Measurements from ENCODE around the gene UGT8. TPM values are rescaled to one million over a fixed set of nuclear protein-coding genes. Genes with fewer than 3 reads are reported as not detected.

The UGT8 gene
- total RNA-seq, 2 donors from 2014 or later = 0.50 to 0.62 TPM

DNA sequence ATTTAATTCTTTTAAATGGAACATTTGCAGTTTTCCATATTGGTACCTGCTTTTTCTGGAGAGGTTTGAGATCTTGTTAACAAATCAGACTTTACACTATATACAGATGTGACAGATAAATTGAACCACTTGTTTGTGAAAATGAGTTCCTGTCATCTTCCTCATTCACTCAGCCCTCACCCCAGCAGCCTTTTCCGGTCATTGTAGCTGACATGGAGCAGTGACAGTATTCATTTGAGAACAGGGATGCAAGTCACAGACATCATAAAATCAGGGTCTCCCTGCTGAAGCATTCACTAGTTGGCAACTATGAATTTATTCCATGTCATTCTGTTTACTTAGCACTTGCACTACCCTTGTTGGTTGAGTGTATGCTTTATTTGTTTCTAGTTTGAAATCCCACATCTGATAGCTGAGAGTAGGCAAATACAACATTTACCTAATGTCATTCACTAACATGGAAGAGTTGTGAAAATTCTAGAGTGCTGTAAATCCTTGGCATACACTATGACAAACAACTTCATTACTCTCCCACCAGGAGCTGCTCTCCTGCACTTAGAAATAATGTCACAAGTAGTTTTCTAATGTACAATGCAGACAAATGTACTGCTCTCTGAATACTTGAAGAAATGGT lies 78.9 kb downstream of the UGT8 start:
- Mint-ChIP-seq H3K4me3 (no peak overlapping the region), H3K36me3 (ENCODE audit: low read depth) (no peaks in the 10 kb centered on the region), H3K27ac (no peak overlapping the region), H3K27me3 (peaks cover 20% of the 10 kb centered on the region), H3K4me1 (peaks cover 2% of the 10 kb centered on the region)
- DNase-seq (no peak), ATAC-seq (no peak)
- H3K9me3 ChIP-seq (ENCODE audit: control insufficient read depth, low read length, poor library complexity, severe bottlenecking) = no peaks in the 10 kb centered on the region

DNA sequence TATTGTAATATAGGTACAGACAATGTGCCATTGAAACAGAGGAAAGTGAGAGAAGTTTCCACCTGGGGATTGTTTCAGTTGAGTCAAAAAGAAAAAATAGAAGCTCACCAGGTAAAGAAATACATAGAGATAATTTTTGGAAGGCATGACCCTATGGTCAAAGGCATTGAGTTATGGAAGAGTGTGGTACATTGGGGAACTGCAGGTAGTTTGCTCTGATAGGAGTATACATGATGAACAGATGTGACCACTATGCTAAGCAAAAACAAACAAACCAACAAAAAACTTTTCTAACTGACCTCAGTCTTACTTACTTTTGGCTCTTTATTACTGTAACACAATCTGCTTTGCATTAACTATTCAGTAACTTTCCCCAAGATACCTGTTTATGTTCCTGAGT lies 85.9 kb downstream of the UGT8 start:
- H3K9me3 ChIP-seq (ENCODE audit: control insufficient read depth, low read length, poor library complexity, severe bottlenecking) = no peaks in the 10 kb centered on the region
- no peak overlapping the region for H3K4me3 Mint-ChIP-seq
- peaks cover 49% of the 10 kb centered on the region for H3K27me3 Mint-ChIP-seq
- H3K4me1 Mint-ChIP-seq = no peaks in the 10 kb centered on the region
- H3K36me3 Mint-ChIP-seq (ENCODE audit: low read depth) = peaks cover 2% of the 10 kb centered on the region
- no peak overlapping the region for H3K27ac Mint-ChIP-seq
- ATAC-seq = no peak
- no peak for DNase-seq

DNA sequence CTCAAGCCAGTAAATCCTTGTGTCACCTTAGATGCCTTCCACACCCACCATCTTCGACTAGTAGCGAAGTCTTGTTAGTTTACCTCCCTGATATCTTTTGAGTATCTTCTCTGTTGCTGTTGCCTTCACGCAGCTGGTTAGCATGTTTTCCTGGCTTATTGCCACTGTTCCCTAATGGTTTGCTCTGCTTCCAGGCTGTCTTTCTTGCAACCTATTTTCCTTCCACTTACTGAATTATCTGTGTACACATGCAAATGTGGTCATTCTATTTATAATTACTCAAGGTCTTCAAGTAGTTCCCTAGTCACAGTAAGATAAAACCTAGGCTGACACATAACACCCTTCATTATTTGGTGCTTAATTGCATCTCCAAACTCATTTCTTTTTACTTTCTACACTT lies 89.5 kb downstream of the UGT8 start:
- Mint-ChIP-seq H3K4me1 (peaks cover 10% of the 10 kb centered on the region), H3K36me3 (ENCODE audit: low read depth) (peaks cover 5% of the 10 kb centered on the region), H3K4me3 (no peak overlapping the region), H3K27ac (no peak overlapping the region), H3K27me3 (peaks cover 54% of the 10 kb centered on the region)
- DNase-seq (no peak), ATAC-seq (no peak)
- no peaks in the 10 kb centered on the region for H3K9me3 ChIP-seq (ENCODE audit: control insufficient read depth, low read length, poor library complexity, severe bottlenecking)

DNA sequence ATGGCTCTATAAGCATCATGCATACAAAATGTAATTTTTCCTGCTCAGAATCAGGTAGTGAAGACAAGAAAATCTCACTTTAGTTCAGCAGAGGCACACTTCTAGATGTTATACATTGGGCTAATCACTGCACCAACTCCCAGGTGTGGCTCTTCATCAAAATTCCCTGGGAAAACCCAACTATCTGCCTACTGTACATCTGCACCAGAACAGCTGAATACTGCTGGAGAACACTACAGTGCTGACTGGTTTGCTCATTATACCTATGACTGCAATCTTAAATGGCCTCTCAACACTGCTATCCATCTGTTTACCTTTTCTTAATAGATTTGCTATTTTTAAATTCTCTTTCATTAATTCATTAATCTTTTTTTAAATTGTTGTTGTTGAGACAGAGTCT lies 92.0 kb downstream of the UGT8 start:
- ATAC-seq = no peak
- H3K36me3 Mint-ChIP-seq (ENCODE audit: low read depth) = peaks cover 5% of the 10 kb centered on the region
- H3K9me3 ChIP-seq (ENCODE audit: control insufficient read depth, low read length, poor library complexity, severe bottlenecking) = no peaks in the 10 kb centered on the region
- H3K27me3 Mint-ChIP-seq = peaks cover 47% of the 10 kb centered on the region
- DNase-seq = no peak
- H3K4me1 Mint-ChIP-seq = peaks cover 12% of the 10 kb centered on the region
- H3K27ac Mint-ChIP-seq = no peak overlapping the region
- no peak overlapping the region for H3K4me3 Mint-ChIP-seq

DNA sequence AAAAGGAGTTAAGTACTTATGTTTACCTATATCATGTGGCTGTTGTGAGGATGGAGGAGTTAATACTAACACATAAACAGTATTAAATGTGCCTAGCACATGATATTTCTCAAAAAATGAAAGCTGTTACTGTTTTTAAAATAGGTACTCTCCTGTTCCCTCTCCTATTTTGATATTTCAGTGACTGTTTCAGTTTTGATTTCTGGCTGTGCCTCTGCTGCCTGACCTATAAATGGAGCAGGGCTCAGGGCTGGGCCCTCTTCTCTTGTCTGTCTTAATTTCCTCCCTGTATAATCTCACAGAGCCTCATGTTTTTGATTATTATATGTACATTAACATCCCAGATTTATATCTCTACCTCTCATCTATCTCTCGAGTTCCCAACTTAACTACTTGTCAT lies 93.3 kb downstream of the UGT8 start:
- peaks cover 5% of the 10 kb centered on the region for H3K36me3 Mint-ChIP-seq (ENCODE audit: low read depth)
- no peak overlapping the region for H3K4me3 Mint-ChIP-seq
- DNase-seq = no peak
- H3K4me1 Mint-ChIP-seq = peaks cover 12% of the 10 kb centered on the region
- ATAC-seq = no peak
- H3K27me3 Mint-ChIP-seq = peaks cover 46% of the 10 kb centered on the region
- peak overlapping the region; percentile 77 for H3K27ac Mint-ChIP-seq
- H3K9me3 ChIP-seq (ENCODE audit: control insufficient read depth, low read length, poor library complexity, severe bottlenecking) = no peaks in the 10 kb centered on the region

DNA sequence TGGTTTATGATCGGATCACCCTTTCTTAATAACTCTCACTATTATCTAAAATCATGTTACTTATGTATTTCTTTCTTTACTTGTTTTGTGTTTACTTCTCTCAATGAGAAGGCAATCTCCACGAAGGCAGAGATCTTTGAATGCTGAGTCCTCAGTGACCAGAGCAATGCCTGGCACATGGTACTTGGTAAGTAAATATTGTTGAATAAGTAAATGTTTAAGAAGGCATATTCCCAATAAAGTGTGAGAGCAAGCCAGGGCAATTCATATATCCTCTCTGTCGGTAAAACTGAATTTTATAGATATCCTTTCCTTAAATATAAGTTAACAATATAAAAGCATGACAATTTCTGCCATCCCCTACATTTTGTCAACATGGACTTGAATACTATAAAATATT lies 94.4 kb downstream of the UGT8 start:
- H3K27ac Mint-ChIP-seq = peak overlapping the region; percentile 77
- ATAC-seq = no peak

DNA sequence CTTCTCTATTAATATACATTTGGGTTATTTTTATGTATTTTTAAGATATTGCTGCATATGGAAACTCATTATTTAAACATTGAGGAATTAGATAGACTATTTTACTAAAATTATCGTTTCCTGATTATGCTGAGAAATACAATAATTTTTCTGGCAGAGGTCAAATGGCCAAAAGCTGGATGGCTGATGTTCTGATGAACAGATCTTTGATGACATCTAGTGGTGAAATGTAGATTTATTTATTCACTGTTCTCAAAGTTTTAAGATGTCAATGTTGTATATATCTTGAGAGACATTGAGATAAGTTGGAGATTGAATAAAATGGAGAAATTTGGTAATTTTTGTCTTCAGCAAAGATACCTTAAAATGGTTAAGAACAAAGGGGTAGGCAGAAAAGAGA lies 96.2 kb downstream of the UGT8 start:
- ATAC-seq (no peak), DNase-seq (no peak)
- no peak overlapping the region for H3K4me3 Mint-ChIP-seq
- peaks cover 12% of the 10 kb centered on the region for H3K4me1 Mint-ChIP-seq
- no peak overlapping the region for H3K27ac Mint-ChIP-seq
- no peaks in the 10 kb centered on the region for H3K9me3 ChIP-seq (ENCODE audit: control insufficient read depth, low read length, poor library complexity, severe bottlenecking)
- peaks cover 3% of the 10 kb centered on the region for H3K36me3 Mint-ChIP-seq (ENCODE audit: low read depth)
- H3K27me3 Mint-ChIP-seq = peaks cover 24% of the 10 kb centered on the region

More for the DNA sequence above, 94.4 kb downstream of the UGT8 start:
- Mint-ChIP-seq H3K4me1 (peaks cover 12% of the 10 kb centered on the region), H3K36me3 (ENCODE audit: low read depth) (peaks cover 5% of the 10 kb centered on the region), H3K4me3 (no peak overlapping the region), H3K27me3 (peaks cover 39% of the 10 kb centered on the region)
- H3K9me3 ChIP-seq (ENCODE audit: control insufficient read depth, low read length, poor library complexity, severe bottlenecking) = no peaks in the 10 kb centered on the region
- DNase-seq = no peak

DNA sequence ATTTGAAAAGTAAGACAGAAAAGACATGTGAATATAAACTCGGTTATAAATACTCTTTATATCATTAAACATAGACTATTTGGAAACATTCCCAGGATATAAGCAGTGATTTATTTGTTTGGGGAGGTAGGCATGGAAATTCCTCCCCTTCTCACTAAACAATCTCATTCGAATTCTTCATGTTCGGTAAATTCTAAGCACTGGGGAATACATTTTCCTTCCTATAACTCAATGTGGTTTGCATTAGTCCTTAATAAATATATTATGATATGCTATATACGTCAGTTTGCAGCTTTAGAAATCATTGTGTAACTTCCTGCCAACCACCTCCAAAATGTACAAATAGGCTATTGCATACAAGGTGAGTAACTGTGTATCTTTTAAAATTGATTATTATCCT lies 99.6 kb downstream of the UGT8 start:
- Mint-ChIP-seq H3K27ac (no peak overlapping the region), H3K36me3 (ENCODE audit: low read depth) (no peaks in the 10 kb centered on the region), H3K4me1 (peaks cover 2% of the 10 kb centered on the region), H3K27me3 (peaks cover 12% of the 10 kb centered on the region), H3K4me3 (no peak overlapping the region)
- no peak for DNase-seq
- H3K9me3 ChIP-seq (ENCODE audit: control insufficient read depth, low read length, poor library complexity, severe bottlenecking) = no peaks in the 10 kb centered on the region
- ATAC-seq = no peak

DNA sequence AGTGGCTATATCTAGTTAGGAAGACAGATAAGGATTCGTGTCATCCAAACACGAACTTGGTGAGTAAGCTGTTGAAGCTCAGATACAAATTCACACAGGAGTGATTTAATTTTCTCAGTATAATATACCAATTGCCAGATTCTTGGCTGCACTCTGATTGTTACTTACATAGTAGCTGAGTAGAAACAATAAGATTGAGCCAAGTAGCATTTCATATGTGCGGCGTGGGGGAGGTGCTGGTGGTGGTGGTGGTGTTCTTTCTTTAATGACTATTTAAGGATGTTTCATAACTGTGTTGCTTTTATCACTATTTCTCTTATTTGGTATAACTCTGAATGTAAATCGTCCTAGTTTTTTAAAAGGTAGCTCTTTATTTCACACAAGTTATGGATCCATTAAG lies 102.9 kb downstream of the UGT8 start:
- ATAC-seq (no peak), DNase-seq (no peak)
- no peaks in the 10 kb centered on the region for H3K9me3 ChIP-seq (ENCODE audit: control insufficient read depth, low read length, poor library complexity, severe bottlenecking)
- Mint-ChIP-seq H3K36me3 (ENCODE audit: low read depth) (no peaks in the 10 kb centered on the region), H3K27me3 (peaks cover 14% of the 10 kb centered on the region), H3K4me1 (no peaks in the 10 kb centered on the region), H3K4me3 (no peak overlapping the region), H3K27ac (no peak overlapping the region)

DNA sequence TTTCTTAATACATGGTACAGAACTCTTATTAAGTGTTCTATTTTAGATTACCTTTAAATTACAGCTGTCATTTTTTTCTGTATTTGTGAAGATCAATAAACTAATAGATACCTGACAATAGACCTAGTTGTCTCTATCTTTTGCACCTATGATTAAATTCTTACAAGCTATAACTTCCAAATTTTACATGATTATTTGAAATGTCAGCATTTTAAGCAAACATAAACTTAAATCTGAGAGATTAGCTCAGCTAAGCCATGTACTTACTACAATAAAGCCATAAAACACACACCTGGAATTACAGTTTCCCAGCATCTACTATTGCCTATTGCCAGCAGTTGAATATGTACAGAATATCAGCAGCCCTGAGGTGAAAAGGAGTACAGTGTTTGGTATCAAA lies 118.8 kb downstream of the UGT8 start:
- DNase-seq (no peak), ATAC-seq (no peak)
- Mint-ChIP-seq H3K4me1 (no peaks in the 10 kb centered on the region), H3K4me3 (no peak overlapping the region), H3K27me3 (peaks cover 32% of the 10 kb centered on the region), H3K27ac (no peak overlapping the region), H3K36me3 (ENCODE audit: low read depth) (no peaks in the 10 kb centered on the region)
- H3K9me3 ChIP-seq (ENCODE audit: control insufficient read depth, low read length, poor library complexity, severe bottlenecking) = no peaks in the 10 kb centered on the region

DNA sequence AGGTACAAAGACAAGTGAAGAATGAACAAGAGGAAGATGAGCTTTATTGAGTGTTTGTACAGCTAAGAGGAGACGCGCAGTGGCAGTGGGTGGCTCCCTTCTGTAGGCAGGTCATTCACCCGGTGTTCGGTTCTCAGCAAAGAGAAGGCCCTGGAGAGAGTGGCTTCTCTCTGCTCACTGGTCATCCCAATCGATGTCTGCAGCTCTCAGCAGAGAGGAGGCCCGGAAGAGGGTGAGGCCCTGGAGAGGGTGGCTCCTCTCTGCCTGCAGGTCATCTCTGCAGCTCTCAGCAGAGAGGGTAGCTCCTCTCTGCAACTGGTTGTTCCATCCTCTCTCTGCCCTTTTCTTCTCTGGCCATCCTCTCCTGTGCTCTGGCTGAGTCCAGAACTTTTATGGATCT lies 126.5 kb downstream of the UGT8 start:
- DNase-seq (no peak), ATAC-seq (no peak)
- Mint-ChIP-seq H3K27me3 (peaks cover 26% of the 10 kb centered on the region), H3K27ac (no peak overlapping the region), H3K36me3 (ENCODE audit: low read depth) (no peaks in the 10 kb centered on the region), H3K4me3 (no peak overlapping the region), H3K4me1 (no peaks in the 10 kb centered on the region)
- no peaks in the 10 kb centered on the region for H3K9me3 ChIP-seq (ENCODE audit: control insufficient read depth, low read length, poor library complexity, severe bottlenecking)

DNA sequence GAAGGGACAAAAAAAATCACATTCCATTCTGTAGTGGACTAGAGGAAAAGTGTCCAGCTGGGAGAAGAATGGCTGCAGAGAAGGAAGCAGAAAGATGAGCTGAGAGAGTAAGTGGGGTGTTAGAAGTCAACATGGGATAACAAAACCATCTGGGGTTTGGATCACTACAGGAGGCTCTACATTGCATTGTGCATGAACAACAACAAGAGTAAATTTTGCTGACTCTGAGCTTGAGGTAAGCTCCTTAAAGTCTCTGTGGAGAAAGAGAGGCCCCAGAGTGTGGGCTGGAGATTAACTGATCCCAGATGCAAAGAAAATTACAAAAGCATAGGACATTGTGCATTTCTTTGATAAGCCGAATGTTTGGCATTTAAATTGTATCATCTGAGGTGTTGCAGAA lies 128.9 kb downstream of the UGT8 start:
- Mint-ChIP-seq H3K4me1 (no peaks in the 10 kb centered on the region), H3K27me3 (peaks cover 22% of the 10 kb centered on the region), H3K27ac (no peak overlapping the region), H3K4me3 (no peak overlapping the region), H3K36me3 (ENCODE audit: low read depth) (no peaks in the 10 kb centered on the region)
- ATAC-seq (no peak), DNase-seq (no peak)
- H3K9me3 ChIP-seq (ENCODE audit: control insufficient read depth, low read length, poor library complexity, severe bottlenecking) = no peaks in the 10 kb centered on the region

Measured in T-helper 17 cell (primary cell).